DND-41 (cell line): ENCODE data around the gene DSCAML1.

ENCODE experiments used
- ATAC-seq: fragments of 200-7000 bp; cut with Tn5 transposase; 3 replicates; pipeline ENCODE4 v1.9.1; 2021; ENCODE audit warnings: low read depth; ENCODE audit not compliant: insufficient read depth
- DNase-seq: peaks from one replicate; pipeline ENCODE4 v3.0.0-alpha.2; 2020
- H2AFZ ChIP-seq: 2 replicates; pipeline ENCODE4 v1.6.0; 2012; ENCODE audit warnings: low read depth, low read length
- H3K27ac ChIP-seq: 2 replicates; pipeline ENCODE4 v1.5.1; 2012; ENCODE audit warnings: low read length, inconsistent platforms
- H3K27me3 ChIP-seq: fragments of 200-600 bp; sonication (generic); 2 replicates; pipeline ENCODE4 v1.6.0; 2012; ENCODE audit warnings: low read length, mild to moderate bottlenecking, inconsistent platforms; ENCODE audit not compliant: insufficient read depth, poor library complexity
- H3K36me3 ChIP-seq: 2 replicates; pipeline ENCODE4 v1.5.1; 2012; ENCODE audit warnings: low read length, inconsistent platforms; ENCODE audit not compliant: insufficient read depth
- H3K4me1 ChIP-seq: 2 replicates; pipeline ENCODE4 v1.5.1; 2012; ENCODE audit warnings: mild to moderate bottlenecking, low read length; ENCODE audit not compliant: insufficient read depth
- H3K4me2 ChIP-seq: 2 replicates; pipeline ENCODE4 v1.6.0; 2012; ENCODE audit warnings: mild to moderate bottlenecking, moderate library complexity, low read length, inconsistent platforms; ENCODE audit not compliant: insufficient read depth
- H3K4me3 ChIP-seq, 2 experiments: fragments of 200-600 bp in 1 of 2; shearing (Covaris generic) in 1 of 2; 2 replicates each; pipeline ENCODE4 v1.5.1; 2012 to 2016; ENCODE audit warnings: inconsistent platforms in 2 of 2, low read length in 2 of 2, mild to moderate bottlenecking in 2 of 2, low read depth in 1 of 2, moderate library complexity in 1 of 2
- H3K79me2 ChIP-seq: 2 replicates; pipeline ENCODE4 v1.6.0; 2012; ENCODE audit warnings: low read length, inconsistent platforms; ENCODE audit not compliant: insufficient read depth
- H3K9ac ChIP-seq: 2 replicates; pipeline ENCODE4 v1.6.0; 2012; ENCODE audit warnings: low read depth, mild to moderate bottlenecking, inconsistent platforms, low read length, moderate library complexity
- H3K9me3 ChIP-seq: 2 replicates; pipeline ENCODE4 v1.5.1; 2012; ENCODE audit warnings: low read length, moderate library complexity, mild to moderate bottlenecking, inconsistent platforms; ENCODE audit not compliant: insufficient read depth, severe bottlenecking
- H4K20me1 ChIP-seq: 2 replicates; pipeline ENCODE4 v1.6.0; 2012; ENCODE audit warnings: low read length; ENCODE audit not compliant: insufficient read depth
- EZH2 ChIP-seq: IDR thresholded peaks from 3 replicates; pipeline ENCODE4 v1.6.1; 2012; ENCODE audit warnings: borderline replicate concordance, low read depth, mild to moderate bottlenecking, moderate library complexity, low read length, inconsistent platforms; ENCODE audit not compliant: severe bottlenecking
- TF ChIP-seq, protein P1 (sequence below): IDR thresholded peaks from 2 replicates; pipeline ENCODE4 v1.5.1; 2012; ENCODE audit warnings: borderline replicate concordance, low read length, moderate library complexity, mild to moderate bottlenecking; ENCODE audit not compliant: poor library complexity, severe bottlenecking; ENCODE audit errors: extremely low read depth

The DSCAML1 gene

GRCh38 chr11:117426941-117427340 lies 370.1 kb downstream of the DSCAML1 start:
- no peaks in the 10 kb centered on the region for H3K9me3 ChIP-seq
- H3K36me3 ChIP-seq = 0 out of 2 replicates have a peak, but pooled peaks cover 5% of the 10 kb centered on the region
- H4K20me1 ChIP-seq = peaks cover 2% of the 10 kb centered on the region; the same call in 1 of the 2 replicates
- H3K79me2 ChIP-seq = no peaks in the 10 kb centered on the region
- H3K4me1 ChIP-seq = no peaks in the 10 kb centered on the region
- H3K27me3 ChIP-seq = no peaks in the 10 kb centered on the region
- no peak overlapping the region for H3K4me2 ChIP-seq
- ATAC-seq (no peak), DNase-seq (no peak)
- H2AFZ ChIP-seq = no peak overlapping the region
- no peak overlapping the region for H3K9ac ChIP-seq
- no peak overlapping the region for H3K27ac ChIP-seq
- TF ChIP-seq, protein P1, sequence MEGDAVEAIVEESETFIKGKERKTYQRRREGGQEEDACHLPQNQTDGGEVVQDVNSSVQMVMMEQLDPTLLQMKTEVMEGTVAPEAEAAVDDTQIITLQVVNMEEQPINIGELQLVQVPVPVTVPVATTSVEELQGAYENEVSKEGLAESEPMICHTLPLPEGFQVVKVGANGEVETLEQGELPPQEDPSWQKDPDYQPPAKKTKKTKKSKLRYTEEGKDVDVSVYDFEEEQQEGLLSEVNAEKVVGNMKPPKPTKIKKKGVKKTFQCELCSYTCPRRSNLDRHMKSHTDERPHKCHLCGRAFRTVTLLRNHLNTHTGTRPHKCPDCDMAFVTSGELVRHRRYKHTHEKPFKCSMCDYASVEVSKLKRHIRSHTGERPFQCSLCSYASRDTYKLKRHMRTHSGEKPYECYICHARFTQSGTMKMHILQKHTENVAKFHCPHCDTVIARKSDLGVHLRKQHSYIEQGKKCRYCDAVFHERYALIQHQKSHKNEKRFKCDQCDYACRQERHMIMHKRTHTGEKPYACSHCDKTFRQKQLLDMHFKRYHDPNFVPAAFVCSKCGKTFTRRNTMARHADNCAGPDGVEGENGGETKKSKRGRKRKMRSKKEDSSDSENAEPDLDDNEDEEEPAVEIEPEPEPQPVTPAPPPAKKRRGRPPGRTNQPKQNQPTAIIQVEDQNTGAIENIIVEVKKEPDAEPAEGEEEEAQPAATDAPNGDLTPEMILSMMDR = no peak
- no peak for TF ChIP-seq EZH2
- H3K4me3 ChIP-seq = no peak overlapping the region

DNA sequence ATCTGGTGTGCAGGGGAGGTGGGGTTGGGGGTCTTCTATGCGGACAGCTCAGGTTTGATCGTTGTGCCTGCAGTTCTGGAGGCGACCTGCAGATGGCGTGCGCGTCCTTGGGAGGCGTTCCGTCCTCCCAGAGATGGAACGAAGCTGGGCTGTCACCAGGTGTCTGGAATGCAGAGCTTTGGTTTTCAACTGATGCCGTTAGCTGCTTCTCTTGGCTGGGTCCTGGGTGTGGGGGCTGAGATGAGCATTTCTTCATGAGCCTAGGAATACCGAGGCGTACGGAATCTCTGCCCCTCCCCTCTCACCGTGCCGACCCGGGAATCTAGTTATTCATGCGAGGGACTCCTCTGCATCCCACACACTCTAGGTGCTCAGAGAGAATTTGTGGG lies 370.7 kb downstream of the DSCAML1 start:
- no peak overlapping the region for H3K4me3 ChIP-seq
- H3K4me1 ChIP-seq = no peaks in the 10 kb centered on the region
- peaks cover 2% of the 10 kb centered on the region; the same call in 1 of the 2 replicates for H4K20me1 ChIP-seq
- H2AFZ ChIP-seq = no peak overlapping the region
- ATAC-seq (peak; percentile 92), DNase-seq (peak; percentile 76)
- TF ChIP-seq, protein P1 = peak; percentile 100
- TF ChIP-seq EZH2 = no peak
- no peak overlapping the region for H3K9ac ChIP-seq
- H3K27ac ChIP-seq = no peak overlapping the region
- H3K9me3 ChIP-seq = no peaks in the 10 kb centered on the region
- no peaks in the 10 kb centered on the region for H3K79me2 ChIP-seq
- H3K36me3 ChIP-seq = 0 out of 2 replicates have a peak, but pooled peaks cover 5% of the 10 kb centered on the region
- H3K27me3 ChIP-seq = no peaks in the 10 kb centered on the region
- no peak overlapping the region for H3K4me2 ChIP-seq

DNA sequence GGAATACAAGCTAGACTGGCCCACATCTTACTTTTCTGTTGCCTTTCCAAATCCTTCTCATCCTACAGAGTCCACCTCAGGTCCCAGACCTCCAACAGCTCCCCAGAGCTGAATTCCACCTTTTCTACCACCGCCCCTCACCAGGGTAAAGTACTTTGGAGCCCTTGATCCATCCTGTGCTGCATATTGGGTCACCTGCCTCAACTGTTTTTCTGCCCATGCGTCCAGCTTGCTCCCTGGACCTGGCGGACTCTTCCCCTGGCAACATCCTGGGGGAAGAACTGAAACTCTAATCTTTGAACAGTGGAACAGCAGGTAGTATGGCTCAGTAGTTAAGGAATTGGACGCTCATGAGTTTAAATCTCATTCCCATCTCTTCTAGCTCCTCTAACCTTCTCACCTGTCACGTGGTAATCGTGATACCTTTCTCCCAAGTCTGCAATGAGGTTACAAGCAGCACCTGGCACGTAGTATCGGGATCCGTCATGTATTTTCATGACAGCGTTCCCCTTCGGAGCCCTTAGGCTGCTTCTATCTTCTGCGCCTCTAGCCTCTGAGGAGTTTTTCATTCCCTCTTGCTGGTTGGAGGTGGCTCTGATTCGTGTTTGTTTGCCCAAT lies 371.2 kb downstream of the DSCAML1 start:
- no peak overlapping the region for H3K27ac ChIP-seq
- no peaks in the 10 kb centered on the region for H3K4me1 ChIP-seq
- no peak overlapping the region for H3K4me2 ChIP-seq
- no peaks in the 10 kb centered on the region for H3K9me3 ChIP-seq
- H3K36me3 ChIP-seq = 0 out of 2 replicates have a peak, but pooled peaks cover 2% of the 10 kb centered on the region
- DNase-seq = no peak
- H4K20me1 ChIP-seq = peaks cover 2% of the 10 kb centered on the region; the same call in 1 of the 2 replicates
- no peak for ATAC-seq
- no peaks in the 10 kb centered on the region for H3K79me2 ChIP-seq
- H3K9ac ChIP-seq = no peak overlapping the region
- TF ChIP-seq, protein P1 = no peak
- TF ChIP-seq EZH2 = no peak
- no peak overlapping the region for H3K4me3 ChIP-seq
- no peak overlapping the region for H2AFZ ChIP-seq
- no peaks in the 10 kb centered on the region for H3K27me3 ChIP-seq
